HG03139 (cell line): ENCODE results near the gene CLASP2.

Experiments used
- ATAC-seq: cut with Tn5 transposase; IDR thresholded peaks from one replicate; pipeline ENCODE4 v1.9.1; 2021; ENCODE audit not compliant: unreplicated experiment

CLASP2 gene

DNA sequence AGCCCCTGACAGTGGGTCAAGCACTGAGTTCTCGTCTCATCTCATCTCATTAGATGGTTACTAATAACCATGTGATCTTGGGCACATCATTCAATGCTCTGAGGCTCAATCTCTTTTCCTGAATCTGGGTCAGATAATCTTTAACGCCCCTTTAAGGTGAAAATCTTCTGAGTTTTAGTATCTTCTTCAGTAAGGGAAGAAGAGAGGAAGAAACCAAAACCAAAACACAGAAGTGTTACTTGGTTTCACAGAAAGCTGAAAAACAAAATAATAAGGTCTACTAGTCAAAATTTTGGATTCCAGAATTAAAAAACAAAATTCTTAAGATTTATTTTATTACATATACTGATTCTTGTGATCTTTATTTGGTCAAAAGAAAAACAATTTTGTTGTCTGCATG is 78.2 kb downstream of the CLASP2 start:
- no peak for ATAC-seq

- no peak for ATAC-seq
Observed at GRCh38 chr3:33637482-33637881, 80.6 kb downstream of the CLASP2 start.

DNA sequence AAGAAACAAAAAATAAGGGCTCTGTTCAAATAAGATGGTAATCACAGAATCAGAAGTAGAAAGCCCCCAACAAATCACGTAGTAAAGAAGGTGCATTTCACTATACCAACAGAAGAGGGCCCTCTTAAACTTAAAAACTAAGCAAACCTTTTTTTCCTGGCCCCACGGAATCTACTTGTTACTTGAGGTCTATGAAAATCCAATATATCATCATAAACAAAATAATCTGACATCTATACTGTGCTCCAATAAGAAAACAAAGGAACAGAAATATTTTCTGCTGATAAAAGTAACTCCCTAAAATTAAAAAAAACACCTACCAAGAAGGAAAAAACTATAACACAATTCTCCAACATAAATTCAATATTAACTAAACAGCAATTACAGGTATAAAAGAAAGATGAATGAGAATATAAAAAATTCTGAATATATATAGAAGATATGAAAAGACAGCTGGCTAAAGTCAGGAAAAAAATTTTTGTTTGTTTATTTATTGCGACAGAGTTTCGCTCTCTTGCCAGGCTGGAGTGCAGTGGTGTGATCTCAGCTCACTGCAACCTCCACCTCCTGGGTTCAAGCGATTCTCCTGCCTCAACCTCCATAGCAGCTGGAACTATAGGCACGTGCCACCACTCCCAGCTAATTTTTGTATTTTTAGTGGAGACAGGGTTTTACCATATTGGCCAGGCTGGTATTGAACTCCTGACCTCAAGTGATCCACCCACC is 81.8 kb downstream of the CLASP2 start:
- no peak for ATAC-seq

- no peak for ATAC-seq
Observed at GRCh38 chr3:33634262-33634661, 83.8 kb downstream of the CLASP2 start.

DNA sequence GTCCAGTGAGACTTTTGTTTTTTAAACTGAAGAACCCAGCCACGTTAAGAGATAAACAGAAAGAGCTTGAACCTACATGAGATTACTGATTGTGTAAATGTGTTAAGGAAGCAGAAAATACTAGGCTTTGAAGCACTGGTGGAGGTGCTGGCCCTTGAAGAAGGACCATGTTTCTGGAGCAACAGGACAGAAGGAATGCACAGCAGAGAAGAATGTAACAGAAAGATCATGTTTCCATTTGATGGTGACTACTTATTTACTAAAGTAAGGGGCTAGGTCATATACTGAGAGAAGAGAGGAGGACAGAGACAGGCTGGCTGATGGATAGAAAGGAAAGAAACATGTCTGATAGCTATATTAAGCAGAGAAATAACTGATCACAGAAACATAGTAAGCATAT is 88.8 kb downstream of the CLASP2 start:
- no peak for ATAC-seq

DNA sequence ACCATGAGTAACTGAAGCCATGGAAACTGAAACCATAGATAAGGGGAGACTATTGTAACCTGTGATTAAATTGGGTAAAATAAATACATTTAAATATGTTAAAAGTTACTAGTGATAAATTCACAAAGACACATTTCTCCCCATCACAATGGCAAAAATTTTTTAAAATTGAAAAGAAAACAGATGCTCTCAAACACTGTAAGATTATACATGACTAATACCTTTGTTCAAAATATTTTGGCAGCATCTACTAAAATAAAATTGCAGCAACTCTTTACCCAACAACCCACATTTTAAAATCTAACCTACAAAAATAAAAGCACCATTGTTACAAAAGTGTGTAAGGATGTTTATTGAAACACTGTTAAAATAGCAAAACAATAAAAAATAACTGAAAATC is 93.3 kb downstream of the CLASP2 start:
- ATAC-seq, result no peak

DNA sequence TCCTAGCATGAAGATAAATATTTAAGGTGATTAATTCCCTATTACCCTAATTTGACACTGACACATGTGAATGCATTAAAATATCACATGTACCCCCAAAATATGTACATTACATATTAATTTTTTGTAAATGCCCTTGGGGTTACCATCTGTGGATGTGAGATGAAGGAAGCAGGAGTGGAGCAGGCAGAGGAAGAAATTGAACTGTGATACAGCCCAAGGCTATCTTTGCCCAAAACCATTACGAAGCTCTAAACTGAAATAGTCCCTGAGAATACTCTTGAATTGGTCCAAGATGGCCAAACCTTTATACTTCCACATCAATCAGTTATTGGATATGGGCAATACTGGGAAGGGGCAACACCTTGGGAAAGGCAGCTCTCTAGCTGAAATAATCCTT is 105.0 kb downstream of the CLASP2 start:
- ATAC-seq, result no peak

- ATAC-seq, result no peak
Observed at GRCh38 chr3:33612607-33613006, 105.4 kb downstream of the CLASP2 start.

DNA sequence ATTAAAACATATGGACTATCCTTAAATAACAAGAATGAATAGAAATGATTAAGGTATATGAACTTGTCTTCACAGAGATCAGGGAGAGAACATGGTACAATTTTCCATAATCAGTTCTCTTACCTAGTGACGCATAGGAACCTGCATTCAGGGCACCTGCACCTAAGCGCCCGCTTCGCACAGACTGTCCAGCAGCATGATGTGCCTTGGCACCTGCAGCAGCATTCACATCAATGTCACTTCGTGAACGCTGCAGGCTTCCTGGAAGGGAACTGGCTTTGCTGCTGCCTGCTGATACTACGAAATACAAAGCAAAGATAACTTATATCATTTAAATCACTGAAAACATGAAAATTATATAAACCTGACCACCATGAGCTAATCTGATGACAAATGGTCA is 115.2 kb downstream of the CLASP2 start:
- ATAC-seq, result no peak

- no peak for ATAC-seq
Observed at GRCh38 chr3:33597257-33597689, 120.8 kb downstream of the CLASP2 start.

- no peak for ATAC-seq
Observed at GRCh38 chr3:33592999-33593398, 125.1 kb downstream of the CLASP2 start.

GRCh38 chr3:33590541-33590940 is 127.5 kb downstream of the CLASP2 start:
- ATAC-seq, result no peak

- ATAC-seq, result no peak
Observed at GRCh38 chr3:33586402-33586801, 131.7 kb downstream of the CLASP2 start.

GRCh38 chr3:33582234-33582633 is 135.8 kb downstream of the CLASP2 start:
- no peak for ATAC-seq

- ATAC-seq, result no peak
Observed at GRCh38 chr3:33581666-33582065, 136.4 kb downstream of the CLASP2 start.

DNA sequence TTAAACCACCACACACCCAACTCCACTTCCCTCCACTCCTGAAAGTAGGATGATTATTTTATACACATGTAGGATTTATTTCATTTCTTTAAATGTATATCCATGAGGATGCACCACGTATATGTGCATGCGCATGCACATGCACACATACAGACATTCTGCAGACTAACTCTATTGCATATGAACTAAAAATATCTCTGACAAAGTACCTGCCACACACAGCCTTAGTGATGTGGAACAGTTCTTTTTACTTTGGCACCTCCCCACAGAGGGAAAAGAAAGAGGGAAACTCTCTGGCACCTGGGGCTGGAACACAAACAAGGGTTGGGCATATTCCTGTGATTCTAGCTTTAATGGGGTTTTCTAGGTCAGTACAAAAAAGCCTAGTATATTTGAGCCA is 138.2 kb downstream of the CLASP2 start:
- ATAC-seq, result no peak

GRCh38 chr3:33579178-33579510 is 138.9 kb downstream of the CLASP2 start:
- ATAC-seq, result no peak

GRCh38 chr3:33578325-33579177 is 139.5 kb downstream of the CLASP2 start:
- no peak for ATAC-seq

DNA sequence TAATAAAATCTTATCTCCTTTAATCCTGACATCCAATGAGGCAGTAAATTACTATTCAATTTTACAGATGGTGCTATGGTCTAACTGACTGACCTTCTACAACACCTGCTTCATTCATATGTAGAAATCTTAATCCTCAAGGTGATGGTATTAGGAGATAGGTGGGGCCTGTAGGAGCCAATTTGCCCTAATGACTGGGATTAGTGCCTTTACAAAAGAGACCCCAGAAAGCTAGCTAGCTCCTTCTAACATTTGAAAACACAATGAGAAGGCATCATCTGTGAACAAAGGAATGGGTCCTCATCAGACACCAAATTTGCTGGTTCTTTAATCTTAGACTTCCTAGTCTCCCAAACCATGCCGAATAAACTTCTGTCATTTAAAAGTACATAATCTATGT is 140.5 kb downstream of the CLASP2 start:
- ATAC-seq, result no peak

- no peak for ATAC-seq
Observed at GRCh38 chr3:33577173-33577572, 140.9 kb downstream of the CLASP2 start.

GRCh38 chr3:33575311-33575710 is 142.7 kb downstream of the CLASP2 start:
- no peak for ATAC-seq

DNA sequence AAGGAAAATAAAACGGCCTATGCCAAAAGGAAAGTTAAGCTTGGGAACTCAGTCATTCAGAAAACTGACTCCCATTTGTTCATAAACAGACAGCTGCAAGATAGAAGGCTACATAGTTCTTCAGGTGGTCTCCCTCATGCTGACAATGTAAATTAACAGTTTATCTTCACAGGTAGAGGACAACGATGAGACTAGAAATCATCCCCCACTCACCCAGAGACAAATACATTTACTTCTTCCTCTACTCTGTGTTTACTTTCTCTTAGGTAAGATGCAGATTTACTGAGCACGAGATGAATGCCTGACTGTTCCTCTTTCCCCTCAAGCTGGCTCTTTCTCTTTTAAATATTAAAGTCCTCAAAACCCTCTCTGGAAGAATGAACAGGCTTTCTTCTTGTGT is 160.2 kb downstream of the CLASP2 start:
- no peak for ATAC-seq

- ATAC-seq, result no peak
Observed at GRCh38 chr3:33557279-33557678, 160.8 kb downstream of the CLASP2 start.
